ENCODE measurements around the gene DENND6B. TPM values are rescaled to one million over a fixed set of nuclear protein-coding genes. Genes with fewer than 3 reads are reported as not detected.

The DENND6B gene
- total and polyA plus RNA-seq, 2 of the 13 experiments (the other 11 are each of a cell fraction or from before 2014, with no cell fraction given): 0.95 to 3.8 TPM

DNA sequence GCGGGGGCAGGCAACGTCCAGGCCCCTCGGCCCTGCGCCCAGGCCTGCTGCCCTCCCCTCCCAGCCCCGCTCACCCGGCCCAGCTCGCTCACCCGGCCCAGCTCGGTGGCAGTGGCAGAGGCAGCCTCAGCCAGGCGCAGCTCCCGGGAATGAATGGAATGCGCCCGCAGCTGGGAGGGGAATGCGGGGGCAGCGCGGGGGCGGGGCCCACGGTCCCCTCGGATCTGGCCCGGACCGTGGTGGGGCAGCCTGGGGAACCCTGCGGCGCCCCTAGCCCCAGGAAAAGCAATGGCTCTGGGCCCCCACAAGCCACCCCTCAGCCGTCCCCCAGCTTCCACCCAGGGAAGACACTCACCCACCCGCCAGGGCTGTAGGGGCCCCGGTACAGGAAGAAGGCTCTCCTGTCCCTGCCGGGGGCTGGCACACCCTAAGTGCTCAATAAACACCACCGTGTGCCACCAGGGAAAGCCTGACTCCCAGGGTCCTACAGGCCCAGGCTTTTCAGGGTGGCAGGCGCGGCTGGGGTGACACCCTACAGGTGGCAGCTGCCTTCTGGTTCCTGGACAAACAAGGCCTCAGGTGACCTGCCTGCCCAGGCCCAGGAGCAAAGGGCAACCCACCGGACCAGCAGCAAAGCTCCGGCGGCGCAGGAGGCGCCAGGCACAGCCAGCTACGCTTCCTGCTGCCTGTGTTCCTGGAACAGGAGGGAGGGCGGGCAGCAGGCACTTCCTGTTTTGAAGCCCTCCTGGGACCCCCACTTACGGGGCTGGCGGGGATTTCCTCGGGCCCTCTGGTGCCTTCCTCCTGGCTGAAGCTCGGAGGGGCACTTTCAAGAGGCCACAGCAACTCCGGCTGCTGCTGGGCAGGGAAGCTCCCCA is 33.1 kb downstream of the DENND6B start (continued):
- TF ChIP-seq, protein P1, sequence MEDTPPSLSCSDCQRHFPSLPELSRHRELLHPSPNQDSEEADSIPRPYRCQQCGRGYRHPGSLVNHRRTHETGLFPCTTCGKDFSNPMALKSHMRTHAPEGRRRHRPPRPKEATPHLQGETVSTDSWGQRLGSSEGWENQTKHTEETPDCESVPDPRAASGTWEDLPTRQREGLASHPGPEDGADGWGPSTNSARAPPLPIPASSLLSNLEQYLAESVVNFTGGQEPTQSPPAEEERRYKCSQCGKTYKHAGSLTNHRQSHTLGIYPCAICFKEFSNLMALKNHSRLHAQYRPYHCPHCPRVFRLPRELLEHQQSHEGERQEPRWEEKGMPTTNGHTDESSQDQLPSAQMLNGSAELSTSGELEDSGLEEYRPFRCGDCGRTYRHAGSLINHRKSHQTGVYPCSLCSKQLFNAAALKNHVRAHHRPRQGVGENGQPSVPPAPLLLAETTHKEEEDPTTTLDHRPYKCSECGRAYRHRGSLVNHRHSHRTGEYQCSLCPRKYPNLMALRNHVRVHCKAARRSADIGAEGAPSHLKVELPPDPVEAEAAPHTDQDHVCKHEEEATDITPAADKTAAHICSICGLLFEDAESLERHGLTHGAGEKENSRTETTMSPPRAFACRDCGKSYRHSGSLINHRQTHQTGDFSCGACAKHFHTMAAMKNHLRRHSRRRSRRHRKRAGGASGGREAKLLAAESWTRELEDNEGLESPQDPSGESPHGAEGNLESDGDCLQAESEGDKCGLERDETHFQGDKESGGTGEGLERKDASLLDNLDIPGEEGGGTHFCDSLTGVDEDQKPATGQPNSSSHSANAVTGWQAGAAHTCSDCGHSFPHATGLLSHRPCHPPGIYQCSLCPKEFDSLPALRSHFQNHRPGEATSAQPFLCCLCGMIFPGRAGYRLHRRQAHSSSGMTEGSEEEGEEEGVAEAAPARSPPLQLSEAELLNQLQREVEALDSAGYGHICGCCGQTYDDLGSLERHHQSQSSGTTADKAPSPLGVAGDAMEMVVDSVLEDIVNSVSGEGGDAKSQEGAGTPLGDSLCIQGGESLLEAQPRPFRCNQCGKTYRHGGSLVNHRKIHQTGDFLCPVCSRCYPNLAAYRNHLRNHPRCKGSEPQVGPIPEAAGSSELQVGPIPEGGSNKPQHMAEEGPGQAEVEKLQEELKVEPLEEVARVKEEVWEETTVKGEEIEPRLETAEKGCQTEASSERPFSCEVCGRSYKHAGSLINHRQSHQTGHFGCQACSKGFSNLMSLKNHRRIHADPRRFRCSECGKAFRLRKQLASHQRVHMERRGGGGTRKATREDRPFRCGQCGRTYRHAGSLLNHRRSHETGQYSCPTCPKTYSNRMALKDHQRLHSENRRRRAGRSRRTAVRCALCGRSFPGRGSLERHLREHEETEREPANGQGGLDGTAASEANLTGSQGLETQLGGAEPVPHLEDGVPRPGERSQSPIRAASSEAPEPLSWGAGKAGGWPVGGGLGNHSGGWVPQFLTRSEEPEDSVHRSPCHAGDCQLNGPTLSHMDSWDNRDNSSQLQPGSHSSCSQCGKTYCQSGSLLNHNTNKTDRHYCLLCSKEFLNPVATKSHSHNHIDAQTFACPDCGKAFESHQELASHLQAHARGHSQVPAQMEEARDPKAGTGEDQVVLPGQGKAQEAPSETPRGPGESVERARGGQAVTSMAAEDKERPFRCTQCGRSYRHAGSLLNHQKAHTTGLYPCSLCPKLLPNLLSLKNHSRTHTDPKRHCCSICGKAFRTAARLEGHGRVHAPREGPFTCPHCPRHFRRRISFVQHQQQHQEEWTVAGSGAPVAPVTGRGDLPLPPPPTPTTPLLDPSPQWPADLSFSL (CRISPR knock-in tag; IDR thresholded peaks at IDR 0.05): peak; percentile 47; the same call in 1 of the 2 replicates
- TF ChIP-seq SRY (CRISPR knock-in tag; IDR thresholded peaks at IDR 0.05) (0 out of 2 replicates have a peak, but pooled peaks have one; percentile 37), E2F5 (CRISPR knock-in tag; conservative IDR thresholded peaks at IDR 0.05) (no peak), JDP2 (CRISPR knock-in tag; IDR thresholded peaks at IDR 0.05; ENCODE audit: borderline replicate concordance) (no peak), ZNF138 (CRISPR knock-in tag; IDR thresholded peaks at IDR 0.05; ENCODE audit: low read depth) (no peak), ZNF567 (CRISPR knock-in tag; IDR thresholded peaks at IDR 0.05; ENCODE audit: borderline replicate concordance) (no peak), ZFP1 (CRISPR knock-in tag; IDR thresholded peaks at IDR 0.05) (no peak), MEIS1 (CRISPR knock-in tag; IDR thresholded peaks at IDR 0.05; ENCODE audit: borderline replicate concordance) (peak; percentile 81), ZNF143 (CRISPR knock-in tag; IDR thresholded peaks at IDR 0.05) (no peak; the same call in 1 of the 2 replicates), BRF2 (CRISPR knock-in tag; IDR thresholded peaks at IDR 0.05) (no peak), SP1 (IDR thresholded peaks at IDR 0.05) (no peak), SP1 (CRISPR knock-in tag; IDR thresholded peaks at IDR 0.05) (peak; percentile 4; the same call in 1 of the 2 replicates), PITX1 (CRISPR knock-in tag; IDR thresholded peaks at IDR 0.05) (peak; percentile 76), MYNN (CRISPR knock-in tag; IDR thresholded peaks at IDR 0.05; ENCODE audit: low read depth) (0 out of 2 replicates have a peak, but pooled peaks have one; percentile 13), AGO2 (optimal IDR thresholded peaks at IDR 0.05; ENCODE audit: low read depth, low read length) (peak; percentile 61)
- TF ChIP-seq, protein P2, sequence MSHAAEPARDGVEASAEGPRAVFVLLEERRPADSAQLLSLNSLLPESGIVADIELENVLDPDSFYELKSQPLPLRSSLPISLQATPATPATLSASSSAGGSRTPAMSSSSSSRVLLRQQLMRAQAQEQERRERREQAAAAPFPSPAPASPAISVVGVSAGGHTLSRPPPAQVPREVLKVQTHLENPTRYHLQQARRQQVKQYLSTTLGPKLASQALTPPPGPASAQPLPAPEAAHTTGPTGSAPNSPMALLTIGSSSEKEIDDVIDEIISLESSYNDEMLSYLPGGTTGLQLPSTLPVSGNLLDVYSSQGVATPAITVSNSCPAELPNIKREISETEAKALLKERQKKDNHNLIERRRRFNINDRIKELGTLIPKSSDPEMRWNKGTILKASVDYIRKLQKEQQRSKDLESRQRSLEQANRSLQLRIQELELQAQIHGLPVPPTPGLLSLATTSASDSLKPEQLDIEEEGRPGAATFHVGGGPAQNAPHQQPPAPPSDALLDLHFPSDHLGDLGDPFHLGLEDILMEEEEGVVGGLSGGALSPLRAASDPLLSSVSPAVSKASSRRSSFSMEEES (CRISPR knock-in tag; IDR thresholded peaks at IDR 0.05): peak; percentile 93
- TF ChIP-seq, protein P3, sequence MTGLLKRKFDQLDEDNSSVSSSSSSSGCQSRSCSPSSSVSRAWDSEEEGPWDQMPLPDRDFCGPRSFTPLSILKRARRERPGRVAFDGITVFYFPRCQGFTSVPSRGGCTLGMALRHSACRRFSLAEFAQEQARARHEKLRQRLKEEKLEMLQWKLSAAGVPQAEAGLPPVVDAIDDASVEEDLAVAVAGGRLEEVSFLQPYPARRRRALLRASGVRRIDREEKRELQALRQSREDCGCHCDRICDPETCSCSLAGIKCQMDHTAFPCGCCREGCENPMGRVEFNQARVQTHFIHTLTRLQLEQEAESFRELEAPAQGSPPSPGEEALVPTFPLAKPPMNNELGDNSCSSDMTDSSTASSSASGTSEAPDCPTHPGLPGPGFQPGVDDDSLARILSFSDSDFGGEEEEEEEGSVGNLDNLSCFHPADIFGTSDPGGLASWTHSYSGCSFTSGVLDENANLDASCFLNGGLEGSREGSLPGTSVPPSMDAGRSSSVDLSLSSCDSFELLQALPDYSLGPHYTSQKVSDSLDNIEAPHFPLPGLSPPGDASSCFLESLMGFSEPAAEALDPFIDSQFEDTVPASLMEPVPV (CRISPR knock-in tag; IDR thresholded peaks at IDR 0.05): peak; percentile 86; the same call in 1 of the 2 replicates

All from HepG2 (cell line).